ENCODE data around the gene STOM.

DNA sequence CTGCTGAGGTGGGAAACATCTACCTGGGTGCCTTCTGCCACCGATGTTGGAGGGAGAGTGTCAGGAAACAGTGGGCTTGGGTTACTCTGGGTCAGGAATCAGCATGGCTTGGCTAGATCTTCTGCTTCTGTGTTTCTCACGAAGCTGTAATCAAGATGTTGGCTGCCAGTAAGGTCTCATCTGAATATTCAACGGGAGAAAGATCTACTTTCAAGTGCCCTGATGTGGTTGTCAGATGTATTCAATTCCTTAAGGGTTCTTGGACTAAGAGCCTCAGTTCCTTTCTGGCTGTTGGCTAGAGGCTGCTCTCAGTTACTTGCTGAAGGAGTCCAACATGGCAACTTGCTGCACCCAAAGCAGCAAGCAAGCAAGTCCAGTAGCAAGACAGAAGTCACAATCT is 41.9 kb upstream of the STOM start:
- no peak for TF ChIP-seq RAD51 (IDR thresholded peaks at IDR 0.05)
- no peak for TF ChIP-seq CTCF (IDR thresholded peaks at IDR 0.05 in 2 of 3, conservative IDR thresholded peaks at IDR 0.05 in 1 of 3; ENCODE audit: control insufficient read depth in 2 of 3, extremely low read depth in 1 of 3, insufficient read depth in 1 of 3, low read depth in 3 of 3, low read length in 3 of 3)
- TF ChIP-seq POLR2A (IDR thresholded peaks at IDR 0.05; ENCODE audit: low read depth, low read length): no peak
- no peak for TF ChIP-seq CREB1 (IDR thresholded peaks at IDR 0.05; ENCODE audit: low read depth)
- TF ChIP-seq, protein P1, sequence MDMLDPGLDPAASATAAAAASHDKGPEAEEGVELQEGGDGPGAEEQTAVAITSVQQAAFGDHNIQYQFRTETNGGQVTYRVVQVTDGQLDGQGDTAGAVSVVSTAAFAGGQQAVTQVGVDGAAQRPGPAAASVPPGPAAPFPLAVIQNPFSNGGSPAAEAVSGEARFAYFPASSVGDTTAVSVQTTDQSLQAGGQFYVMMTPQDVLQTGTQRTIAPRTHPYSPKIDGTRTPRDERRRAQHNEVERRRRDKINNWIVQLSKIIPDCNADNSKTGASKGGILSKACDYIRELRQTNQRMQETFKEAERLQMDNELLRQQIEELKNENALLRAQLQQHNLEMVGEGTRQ (IDR thresholded peaks at IDR 0.05; ENCODE audit: borderline replicate concordance, low read depth, low read length): no peak
- no peak for TF ChIP-seq MYB (IDR thresholded peaks at IDR 0.05; ENCODE audit: borderline replicate concordance, low read depth, low read length)
- no peak for TF ChIP-seq NR2C2 (IDR thresholded peaks at IDR 0.05; ENCODE audit: borderline replicate concordance, control insufficient read depth, insufficient read length, low read depth)
- TF ChIP-seq DPF2 (IDR thresholded peaks at IDR 0.05): no peak
- TF ChIP-seq SREBF2 (IDR thresholded peaks at IDR 0.05; ENCODE audit: low read length): no peak

Measured in GM12878 (cell line).